NCI-H526 treated with DMSO at 0.1 percent for 48 hours (cell line): ENCODE data around the gene APCDD1L.
"Not testable (repeated sequence)": the region's sequence is repeated elsewhere in the genome, so short reads cannot be mapped to it uniquely, and the experiment has no call there.

Experiments
- DNase-seq: peaks from one replicate; lab custom pipeline; 2025; lab: John Stamatoyannopoulos, UW

The APCDD1L gene

DNA sequence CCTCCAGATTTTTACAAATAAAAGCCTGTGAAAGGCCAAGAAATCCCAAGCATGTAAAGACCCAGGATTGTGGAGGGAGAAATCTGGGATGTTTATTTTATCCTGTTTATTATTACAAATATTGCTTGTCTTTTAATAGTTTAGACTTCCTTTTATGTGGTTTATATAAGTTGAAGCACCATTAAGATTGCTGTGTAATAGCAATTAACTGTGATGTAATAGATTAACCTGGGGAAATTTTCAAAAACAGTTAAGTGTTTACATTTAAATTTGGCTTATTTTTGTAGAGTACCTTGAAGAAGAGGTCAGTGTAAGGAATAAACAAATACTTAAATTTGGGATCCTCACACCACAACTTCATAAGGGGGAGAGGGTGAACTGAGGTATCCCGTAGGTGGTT lies 99.1 kb downstream of the APCDD1L start:
- no peak for DNase-seq

- DNase-seq, result not testable (repeated sequence)
These were observed 100.4 kb downstream of the APCDD1L start for GRCh38 chr20:58414786-58415185.

- DNase-seq, result not testable (repeated sequence)
These were observed 101.0 kb downstream of the APCDD1L start for GRCh38 chr20:58414216-58414615.
